ENCODE data around the gene GPSM1. TPM values are rescaled to one million over a fixed set of nuclear protein-coding genes. Genes with fewer than 3 reads are reported as not detected.
A peak's percentile ranks its signal among the peaks of the same experiment; 100 is the strongest.

GPSM1 gene, protein sequence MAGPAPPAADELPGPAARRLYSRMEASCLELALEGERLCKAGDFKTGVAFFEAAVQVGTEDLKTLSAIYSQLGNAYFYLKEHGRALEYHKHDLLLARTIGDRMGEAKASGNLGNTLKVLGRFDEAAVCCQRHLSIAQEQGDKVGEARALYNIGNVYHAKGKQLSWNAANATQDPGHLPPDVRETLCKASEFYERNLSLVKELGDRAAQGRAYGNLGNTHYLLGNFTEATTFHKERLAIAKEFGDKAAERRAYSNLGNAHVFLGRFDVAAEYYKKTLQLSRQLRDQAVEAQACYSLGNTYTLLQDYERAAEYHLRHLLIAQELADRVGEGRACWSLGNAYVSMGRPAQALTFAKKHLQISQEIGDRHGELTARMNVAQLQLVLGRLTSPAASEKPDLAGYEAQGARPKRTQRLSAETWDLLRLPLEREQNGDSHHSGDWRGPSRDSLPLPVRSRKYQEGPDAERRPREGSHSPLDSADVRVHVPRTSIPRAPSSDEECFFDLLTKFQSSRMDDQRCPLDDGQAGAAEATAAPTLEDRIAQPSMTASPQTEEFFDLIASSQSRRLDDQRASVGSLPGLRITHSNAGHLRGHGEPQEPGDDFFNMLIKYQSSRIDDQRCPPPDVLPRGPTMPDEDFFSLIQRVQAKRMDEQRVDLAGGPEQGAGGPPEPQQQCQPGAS
- 1 to 10 TPM; 2.0 to 3.1 TPM for total RNA-seq
- long read RNA-seq, partial matches to known transcripts = 1 of 2 reads
- long read RNA-seq, other reads (novel, unspliced or antisense) = 0 of 2 reads

DNA sequence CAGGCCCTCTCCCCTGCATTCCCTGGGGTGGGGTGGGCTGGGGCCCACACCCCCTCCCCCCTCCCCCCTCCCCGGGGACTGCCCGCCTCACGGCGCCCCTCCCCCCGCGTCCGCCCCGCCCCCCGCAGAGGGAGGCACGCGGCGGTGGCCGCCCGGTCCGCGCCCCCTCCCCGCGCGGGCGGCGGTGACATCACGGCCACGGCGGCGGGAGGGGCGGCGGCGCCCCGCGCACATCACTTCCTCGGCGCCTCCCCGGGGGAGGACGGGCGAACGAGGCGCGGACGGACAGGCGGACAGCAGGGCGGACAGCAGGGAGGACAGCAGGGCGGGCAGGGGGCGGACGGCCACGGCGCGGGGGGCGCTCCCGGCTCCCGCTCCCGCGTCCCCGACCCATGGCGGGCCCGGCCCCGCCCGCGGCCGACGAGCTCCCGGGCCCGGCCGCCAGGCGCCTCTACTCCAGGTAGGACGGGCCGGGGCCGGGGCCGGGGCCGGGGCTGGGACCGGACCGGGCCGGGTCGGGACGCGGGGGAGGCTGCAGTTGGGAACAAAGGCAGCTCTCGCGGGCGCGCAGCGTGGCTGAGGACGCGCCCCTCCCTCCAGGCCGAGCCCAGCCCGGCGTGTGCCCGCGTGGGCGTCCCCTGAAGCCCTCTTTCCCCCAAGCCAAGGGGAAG lies at the start of gene GPSM1:
Gene GPSM1 (plus strand): TSS at position 236 of the 671 bp plus-strand sequence. CDS start 157 bp downstream, at position 393.
- intact Hi-C loops (cut with DNase I, micrococcal nuclease) = no loop called here
- DNase-seq (peak in 1 of 2 donors; percentile 36), ATAC-seq (no peak)

DNA sequence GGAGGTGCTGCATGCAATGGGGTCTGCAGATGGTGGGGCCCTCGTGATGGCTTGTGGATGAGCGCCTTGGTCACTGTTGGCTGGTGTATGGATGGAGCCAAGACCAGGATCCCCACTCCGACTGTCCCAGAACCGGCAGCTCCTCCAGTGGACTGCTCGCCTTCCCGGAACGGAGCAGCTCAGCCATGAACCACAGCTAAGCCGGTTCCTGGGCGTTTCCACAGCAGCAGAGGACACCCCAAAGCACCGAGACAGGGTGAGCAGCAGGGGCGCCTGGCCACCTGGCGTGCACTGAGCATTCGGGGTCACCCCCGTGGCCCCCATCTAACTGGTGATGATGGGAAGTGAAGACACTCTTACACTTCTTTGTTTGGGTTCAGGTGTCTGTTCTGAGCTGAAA lies 49.6 kb upstream of the GPSM1 start:
- no peak for DNase-seq
- intact Hi-C loops (cut with DNase I, micrococcal nuclease) = no loop called here
- ATAC-seq = no peak

DNA sequence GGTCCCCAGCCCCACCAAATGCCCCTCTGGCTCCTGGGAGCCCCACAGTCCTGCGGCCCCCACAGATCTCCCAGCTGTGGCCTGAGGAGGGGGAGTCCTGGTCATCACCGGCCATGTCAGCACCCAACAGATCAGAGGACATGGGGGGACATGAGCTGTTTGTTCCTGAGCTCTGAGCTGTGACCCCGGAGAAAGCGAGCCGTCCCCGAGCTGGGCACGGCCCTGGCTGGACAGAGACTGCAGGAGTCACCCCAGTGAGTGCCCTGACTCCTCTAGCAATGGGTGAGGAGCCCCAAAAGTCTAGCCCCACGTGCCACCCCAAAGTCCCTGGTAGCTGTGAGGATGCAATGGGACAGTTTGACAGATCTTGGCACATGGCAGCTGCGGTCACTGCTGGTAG lies 49.1 kb upstream of the GPSM1 start:
- no peak for DNase-seq
- no peak for ATAC-seq
- intact Hi-C loops (cut with DNase I, micrococcal nuclease) = no loop called here

DNA sequence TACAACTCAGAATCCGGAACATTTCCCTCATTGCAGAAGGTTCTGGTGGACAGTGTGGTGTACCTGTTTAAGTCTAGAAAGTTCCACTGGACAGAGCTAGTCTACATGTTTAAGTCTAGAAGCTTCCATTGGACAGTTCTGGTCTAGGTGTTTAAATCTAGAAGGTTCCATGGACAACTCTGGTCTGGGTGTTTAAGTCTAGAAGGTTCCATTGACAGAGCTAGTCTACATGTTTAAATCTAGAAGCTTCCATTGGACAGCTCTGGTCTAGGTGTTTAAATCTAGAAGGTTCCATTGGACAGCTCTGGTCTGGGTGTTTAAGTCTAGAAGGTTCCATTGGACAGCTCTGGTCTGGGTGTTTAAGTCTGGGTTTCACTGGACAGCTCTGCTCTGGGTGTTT lies 48.4 kb upstream of the GPSM1 start:
- DNase-seq (no peak), ATAC-seq (no peak)
- intact Hi-C loops (cut with DNase I, micrococcal nuclease) = no loop called here

DNA sequence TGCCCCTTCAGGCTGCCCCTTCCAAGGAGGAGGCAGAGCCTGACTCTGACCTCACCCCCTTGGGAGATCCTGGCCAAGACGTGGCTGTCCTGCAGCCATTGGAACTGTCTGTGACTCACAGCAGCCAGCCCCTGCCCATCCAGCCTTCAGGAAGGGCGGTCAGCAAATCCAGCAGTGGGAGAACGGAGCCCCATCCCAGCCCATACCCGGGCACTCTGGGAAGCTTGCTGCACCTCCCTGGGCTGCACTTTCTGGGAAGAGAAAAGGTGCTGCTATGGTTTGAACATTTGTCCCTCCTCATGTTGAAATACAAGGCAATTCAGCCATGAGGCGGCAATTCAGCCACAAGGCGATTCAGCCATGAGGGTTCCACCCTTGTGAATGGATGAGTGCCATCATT lies 47.9 kb upstream of the GPSM1 start:
- intact Hi-C loops (cut with DNase I, micrococcal nuclease) = no loop called here

GRCh38 chr9:136280535-136281315 lies 46.6 kb upstream of the GPSM1 start:
- intact Hi-C loops (cut with DNase I, micrococcal nuclease) = no loop called here
- DNase-seq = no peak
- no peak for ATAC-seq

More for the DNA sequence above, 47.9 kb upstream of the GPSM1 start:
- DNase-seq = no peak
- no peak for ATAC-seq

DNA sequence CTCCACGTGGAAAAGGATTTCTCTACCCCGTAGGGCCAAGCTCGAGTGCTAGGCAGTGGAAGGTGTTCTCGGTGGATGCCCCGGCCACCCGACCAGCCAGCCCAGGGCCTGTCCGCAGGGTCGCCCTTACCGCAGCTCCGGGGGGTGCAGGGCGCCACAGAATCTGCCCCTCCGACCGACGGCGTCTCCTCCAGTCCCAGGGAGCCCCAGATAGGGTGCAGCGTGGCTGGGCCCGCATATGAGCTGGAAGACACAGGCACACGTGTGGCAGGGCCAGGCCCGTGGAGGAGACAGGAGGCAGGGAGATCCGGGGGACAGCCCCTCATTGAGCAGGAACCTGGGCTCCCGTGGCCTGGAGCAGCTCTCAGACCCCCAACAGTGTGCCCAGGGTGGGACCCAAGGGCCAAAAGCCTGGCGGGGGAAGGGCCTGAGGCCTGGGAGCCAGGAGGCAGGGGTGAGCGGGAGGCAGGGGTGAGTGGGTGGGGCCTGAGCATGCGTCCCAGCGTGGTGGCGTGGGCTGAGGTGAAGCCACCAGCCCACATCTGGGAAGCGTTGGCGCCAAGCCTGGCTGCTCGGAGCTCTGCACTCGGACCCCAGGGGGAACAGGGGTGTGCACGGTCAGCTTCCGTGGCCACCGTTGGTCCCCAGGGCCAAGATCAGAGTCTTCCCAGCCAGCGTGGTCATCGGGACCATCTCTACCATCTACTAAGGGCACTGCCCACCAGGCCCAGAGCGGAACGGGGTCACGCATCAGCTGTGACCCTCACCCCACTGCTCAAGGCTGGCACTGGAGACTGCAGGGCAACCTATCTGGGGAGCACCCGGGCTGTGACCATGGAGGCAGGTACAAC lies 45.7 kb upstream of the GPSM1 start:
- DNase-seq (no peak), ATAC-seq (no peak)
- intact Hi-C loops (cut with DNase I, micrococcal nuclease) = no loop called here

GRCh38 chr9:136282272-136282861 lies 45.0 kb upstream of the GPSM1 start:
- intact Hi-C loops (cut with DNase I, micrococcal nuclease) = no loop called here
- DNase-seq (peak in 1 of 2 donors; percentile 38), ATAC-seq (no peak)

DNA sequence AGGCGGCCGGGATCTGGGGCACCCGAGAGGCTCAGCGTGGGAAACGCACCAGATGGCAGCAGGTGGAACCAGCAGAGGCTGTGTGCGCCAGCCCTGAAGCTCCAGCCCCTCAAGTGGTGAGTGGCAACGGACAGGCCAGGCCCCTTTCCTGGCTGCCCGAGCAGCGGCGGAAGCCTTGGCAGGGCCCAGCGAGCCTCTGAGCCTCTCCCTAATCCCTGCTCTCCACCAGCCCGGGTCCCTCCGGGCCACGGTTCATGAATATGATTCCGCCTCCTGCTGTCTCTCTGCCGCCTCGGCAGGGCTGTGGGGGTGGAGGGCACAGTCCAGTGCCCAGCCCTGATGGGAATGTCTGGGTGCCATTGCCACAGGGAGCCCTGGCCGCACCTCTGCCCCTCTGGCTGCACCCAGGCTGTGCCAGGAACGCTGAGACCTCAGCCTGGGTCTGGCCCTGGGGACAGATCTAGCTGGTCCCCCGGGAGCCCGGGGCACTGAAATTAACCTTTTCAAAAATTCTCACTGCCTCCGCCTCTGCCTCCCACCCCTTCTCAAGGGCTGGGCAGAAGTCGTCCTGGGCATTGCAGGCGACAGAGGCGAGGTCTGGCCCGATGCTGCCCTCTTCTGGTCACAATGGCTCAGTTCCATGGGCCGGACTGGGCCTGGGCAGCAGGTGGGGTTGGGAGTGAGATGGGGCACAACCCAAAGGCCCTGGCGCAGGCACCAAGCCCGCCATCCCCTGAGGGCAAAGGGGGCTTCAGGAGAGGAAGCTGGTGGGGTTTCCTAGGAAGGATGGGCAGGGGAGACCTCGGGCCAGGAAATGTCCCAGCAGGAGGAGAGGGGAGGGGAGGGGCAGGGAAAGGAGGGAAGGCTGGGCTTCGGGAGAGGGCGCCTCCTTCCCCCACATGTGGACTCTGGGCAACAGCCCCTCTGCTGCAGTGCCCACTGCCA lies 43.8 kb upstream of the GPSM1 start:
- peak; percentile 94 for ATAC-seq
- intact Hi-C loops (cut with DNase I, micrococcal nuclease) = no loop called here
- peak; percentile 65 to 84 for DNase-seq

DNA sequence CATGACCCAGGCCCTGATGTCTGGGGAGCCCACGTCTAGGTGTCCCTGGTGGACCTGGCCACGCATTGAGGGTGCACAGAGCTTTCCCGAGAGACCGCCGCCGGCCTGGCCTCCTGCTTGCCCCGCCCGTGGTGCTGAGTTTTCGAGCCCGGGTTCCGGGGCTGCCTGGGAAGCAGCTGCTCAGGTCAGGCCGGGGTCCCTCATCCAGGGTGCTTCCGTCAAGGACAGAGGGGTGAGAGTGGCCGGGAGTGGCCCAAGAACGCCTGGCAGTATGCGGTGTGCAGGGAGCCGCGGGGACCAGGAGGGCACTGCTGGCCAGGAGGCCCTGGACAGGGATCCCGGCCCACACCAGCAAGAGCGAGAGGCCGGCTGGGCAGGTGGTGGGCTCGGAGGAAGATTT lies 43.0 kb upstream of the GPSM1 start:
- intact Hi-C loops (cut with DNase I, micrococcal nuclease) = no loop called here
- ATAC-seq = no peak
- DNase-seq = no peak

- intact Hi-C loops (cut with DNase I, micrococcal nuclease) = no loop called here
- no peak for ATAC-seq
Observed at GRCh38 chr9:136284951-136285350, 42.4 kb upstream of the GPSM1 start.

GRCh38 chr9:136285501-136286358 lies 41.6 kb upstream of the GPSM1 start:
- intact Hi-C loops (cut with DNase I, micrococcal nuclease) = no loop called here
- DNase-seq = no peak
- ATAC-seq = no peak

More at GRCh38 chr9:136284951-136285350, 42.4 kb upstream of the GPSM1 start:
- DNase-seq = no peak

DNA sequence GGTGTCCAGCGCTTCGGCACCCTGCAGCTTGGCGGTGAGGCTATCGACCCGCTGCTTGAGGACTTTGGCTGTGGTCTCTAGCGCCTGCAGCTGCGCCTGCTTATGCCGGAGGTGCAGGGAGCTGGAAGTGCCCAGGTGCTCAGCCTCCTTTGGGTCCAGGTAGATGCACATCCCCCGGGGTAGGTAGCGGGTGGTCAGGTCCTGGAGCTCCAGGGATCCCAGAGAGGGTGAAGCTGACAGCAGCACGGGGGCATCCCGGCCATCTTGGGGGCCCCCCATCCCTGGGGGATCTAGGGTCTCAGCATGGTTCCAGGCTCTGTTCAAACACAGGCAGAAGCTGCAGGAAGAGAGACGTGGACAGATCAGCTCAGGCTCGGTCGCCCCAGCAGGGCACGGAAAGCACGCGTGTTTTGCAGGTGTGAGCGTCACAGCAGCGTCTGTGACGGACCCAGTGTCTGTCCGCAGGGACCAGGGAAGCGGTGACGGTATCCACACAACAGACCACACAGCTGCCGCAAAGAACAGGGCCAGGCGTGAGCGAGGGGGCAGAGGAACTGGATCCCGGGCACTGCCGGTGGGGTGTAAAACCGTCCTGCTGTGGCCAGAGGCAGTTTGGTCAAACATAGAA lies 40.9 kb upstream of the GPSM1 start:
- intact Hi-C loops (cut with DNase I, micrococcal nuclease) = no loop called here
- ATAC-seq (no peak), DNase-seq (no peak)

- intact Hi-C loops (cut with DNase I, micrococcal nuclease) = no loop called here
- no peak for ATAC-seq
- DNase-seq = no peak
Observed at GRCh38 chr9:136286987-136287379, 40.4 kb upstream of the GPSM1 start.
